Memory B cell (primary cell): ENCODE data around the gene TSHB.

ENCODE experiments used
- ATAC-seq: fragments of 150-1000 bp; cut with Tn5 transposase; 2 replicates; pipeline ENCODE4 v1.10.0; 2021; ENCODE audit warnings: low read depth, mild to moderate bottlenecking, moderate library complexity
- DNase-seq, 2 donors: peaks; one replicate each; pipeline ENCODE4 v3.0.0; 2022; ENCODE audit warnings: low spot score in 2 of 2
- H3K27ac Mint-ChIP-seq: one replicate; pipeline ENCODE4 v1.8.0; 2022; ENCODE audit warnings: mild to moderate bottlenecking, moderate library complexity, mixed read lengths
- H3K27me3 Mint-ChIP-seq: one replicate; pipeline ENCODE4 v1.8.0; 2022; ENCODE audit warnings: mixed read lengths
- H3K36me3 Mint-ChIP-seq: one replicate; pipeline ENCODE4 v1.8.0; 2022; ENCODE audit warnings: mild to moderate bottlenecking, mixed read lengths
- H3K4me1 Mint-ChIP-seq: one replicate; pipeline ENCODE4 v1.8.0; 2022; ENCODE audit warnings: mixed read lengths
- H3K4me3 Mint-ChIP-seq: one replicate; pipeline ENCODE4 v1.8.0; 2022; ENCODE audit warnings: mild to moderate bottlenecking, moderate library complexity, mixed read lengths
- H3K9me3 Mint-ChIP-seq: one replicate; pipeline ENCODE4 v1.8.0; 2022; ENCODE audit warnings: mixed read lengths

The TSHB gene

GRCh38 chr1:115068826-115069585 is 39.4 kb downstream of the TSHB start:
- DNase-seq = no peak
- ATAC-seq = no peak
- no peaks in the 10 kb centered on the region for H3K4me1 Mint-ChIP-seq
- no peaks in the 10 kb centered on the region for H3K27me3 Mint-ChIP-seq
- H3K9me3 Mint-ChIP-seq = no peaks in the 10 kb centered on the region
- no peak overlapping the region for H3K4me3 Mint-ChIP-seq
- no peaks in the 10 kb centered on the region for H3K36me3 Mint-ChIP-seq
- H3K27ac Mint-ChIP-seq = no peak overlapping the region

GRCh38 chr1:115069659-115070308 is 40.2 kb downstream of the TSHB start:
- ATAC-seq (no peak), DNase-seq (no peak)
- Mint-ChIP-seq H3K4me1 (no peaks in the 10 kb centered on the region), H3K27me3 (no peaks in the 10 kb centered on the region), H3K9me3 (no peaks in the 10 kb centered on the region), H3K27ac (no peak overlapping the region), H3K36me3 (no peaks in the 10 kb centered on the region), H3K4me3 (no peak overlapping the region)

GRCh38 chr1:115071012-115071664 is 41.5 kb downstream of the TSHB start:
- Mint-ChIP-seq H3K27me3 (peaks cover 6% of the 10 kb centered on the region), H3K36me3 (no peaks in the 10 kb centered on the region), H3K4me3 (no peak overlapping the region), H3K9me3 (no peaks in the 10 kb centered on the region), H3K27ac (no peak overlapping the region), H3K4me1 (no peaks in the 10 kb centered on the region)
- DNase-seq = no peak
- ATAC-seq = peak; percentile 34

GRCh38 chr1:115073298-115074087 is 43.9 kb downstream of the TSHB start:
- Mint-ChIP-seq H3K4me1 (no peaks in the 10 kb centered on the region), H3K27ac (peak overlapping the region; percentile 41), H3K9me3 (no peaks in the 10 kb centered on the region), H3K27me3 (peaks cover 8% of the 10 kb centered on the region), H3K4me3 (no peak overlapping the region), H3K36me3 (no peaks in the 10 kb centered on the region)
- ATAC-seq = no peak
- no peak for DNase-seq

GRCh38 chr1:115074839-115075534 is 45.4 kb downstream of the TSHB start:
- no peak overlapping the region for H3K4me3 Mint-ChIP-seq
- no peaks in the 10 kb centered on the region for H3K36me3 Mint-ChIP-seq
- H3K4me1 Mint-ChIP-seq = no peaks in the 10 kb centered on the region
- no peak for DNase-seq
- no peak for ATAC-seq
- peaks cover 8% of the 10 kb centered on the region for H3K27me3 Mint-ChIP-seq
- H3K9me3 Mint-ChIP-seq = no peaks in the 10 kb centered on the region
- no peak overlapping the region for H3K27ac Mint-ChIP-seq

- ATAC-seq (no peak), DNase-seq (no peak)
- H3K4me3 Mint-ChIP-seq = no peak overlapping the region
- no peaks in the 10 kb centered on the region for H3K36me3 Mint-ChIP-seq
- H3K4me1 Mint-ChIP-seq = no peaks in the 10 kb centered on the region
- no peak overlapping the region for H3K27ac Mint-ChIP-seq
- H3K9me3 Mint-ChIP-seq = no peaks in the 10 kb centered on the region
- peaks cover 8% of the 10 kb centered on the region for H3K27me3 Mint-ChIP-seq
Observed at GRCh38 chr1:115076384-115076915, 46.8 kb downstream of the TSHB start.

GRCh38 chr1:115077286-115077983 is 47.8 kb downstream of the TSHB start:
- Mint-ChIP-seq H3K36me3 (no peaks in the 10 kb centered on the region), H3K27ac (no peak overlapping the region), H3K27me3 (peaks cover 8% of the 10 kb centered on the region), H3K4me1 (no peaks in the 10 kb centered on the region), H3K4me3 (no peak overlapping the region), H3K9me3 (no peaks in the 10 kb centered on the region)
- ATAC-seq (no peak), DNase-seq (no peak)

- Mint-ChIP-seq H3K27me3 (peaks cover 8% of the 10 kb centered on the region), H3K9me3 (no peaks in the 10 kb centered on the region), H3K27ac (no peak overlapping the region), H3K4me1 (no peaks in the 10 kb centered on the region), H3K36me3 (no peaks in the 10 kb centered on the region), H3K4me3 (no peak overlapping the region)
- DNase-seq (no peak), ATAC-seq (no peak)
Observed at GRCh38 chr1:115077984-115078330, 48.3 kb downstream of the TSHB start.

- Mint-ChIP-seq H3K27me3 (peaks cover 8% of the 10 kb centered on the region), H3K36me3 (no peaks in the 10 kb centered on the region), H3K9me3 (no peaks in the 10 kb centered on the region), H3K27ac (no peak overlapping the region), H3K4me1 (no peaks in the 10 kb centered on the region), H3K4me3 (no peak overlapping the region)
- DNase-seq (no peak), ATAC-seq (no peak)
Observed at GRCh38 chr1:115078708-115079107, 49.1 kb downstream of the TSHB start.

- DNase-seq (no peak), ATAC-seq (no peak)
- Mint-ChIP-seq H3K36me3 (no peaks in the 10 kb centered on the region), H3K27ac (no peak overlapping the region), H3K27me3 (peaks cover 3% of the 10 kb centered on the region), H3K9me3 (no peaks in the 10 kb centered on the region), H3K4me1 (no peaks in the 10 kb centered on the region), H3K4me3 (no peak overlapping the region)
Observed at GRCh38 chr1:115082949-115083348, 53.3 kb downstream of the TSHB start.
